HG03342 (cell line): ENCODE data around the gene PGBD5.

Experiments used
- ATAC-seq: cut with Tn5 transposase; IDR thresholded peaks from one replicate; pipeline ENCODE4 v1.9.1; 2021; ENCODE audit warnings: mild to moderate bottlenecking, moderate library complexity; ENCODE audit not compliant: unreplicated experiment

PGBD5 gene

DNA sequence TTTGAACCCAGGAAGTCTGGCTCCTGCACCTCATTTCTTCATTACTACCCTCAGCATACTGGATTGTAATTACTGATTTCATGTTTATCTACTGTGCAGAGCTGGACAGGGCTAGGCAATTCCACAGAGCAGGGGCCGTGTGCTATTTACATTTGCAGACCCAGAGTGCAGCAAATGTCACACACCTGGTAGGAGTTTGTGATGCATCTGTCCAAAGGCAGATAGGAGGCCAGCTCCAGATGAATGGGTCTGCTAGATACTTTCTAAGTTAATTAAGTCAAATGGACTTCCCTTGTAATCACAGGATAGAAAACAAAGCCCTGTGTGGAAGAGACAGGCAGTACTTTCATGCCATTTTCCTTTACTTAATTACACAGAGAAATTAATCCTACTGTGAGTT, 46.2 kb downstream of the PGBD5 start:
- ATAC-seq = no peak

DNA sequence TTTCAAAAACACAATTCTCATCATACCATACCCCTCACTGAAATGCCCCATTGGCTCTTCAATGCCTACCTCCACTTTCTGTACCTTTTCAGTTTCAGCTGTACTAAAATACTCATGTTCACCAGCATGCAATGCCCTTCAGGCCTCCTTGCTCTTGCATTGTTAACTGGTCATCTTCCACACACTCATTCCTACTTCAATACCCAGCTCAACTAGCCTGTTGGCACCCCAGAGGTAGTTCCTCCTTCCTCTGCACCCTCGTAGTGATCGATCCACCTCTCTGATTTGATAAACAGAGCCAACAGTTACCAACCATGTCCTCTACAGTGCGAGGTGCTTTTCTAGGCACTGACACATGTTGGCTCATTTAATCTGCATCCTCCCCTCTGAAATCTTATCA, 46.7 kb downstream of the PGBD5 start:
- no peak for ATAC-seq

DNA sequence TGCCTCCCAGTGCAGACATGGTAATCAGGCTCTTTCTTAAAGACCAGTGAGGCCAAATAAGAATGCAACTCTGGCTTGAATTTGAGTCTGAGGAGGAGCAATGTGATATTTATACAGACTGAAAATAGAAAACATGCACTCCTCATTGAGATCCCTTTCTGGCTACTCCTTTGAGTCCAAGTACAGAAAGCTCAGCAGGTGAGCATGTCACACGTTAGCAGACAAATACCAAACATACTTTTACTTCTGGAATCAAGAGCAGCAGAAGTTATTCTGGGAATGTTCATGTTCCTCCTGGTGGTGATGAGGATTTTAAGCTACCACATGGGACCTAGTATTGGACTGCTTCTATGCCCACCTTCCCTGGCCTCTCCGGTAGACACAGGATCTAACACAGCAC, 48.3 kb downstream of the PGBD5 start:
- no peak for ATAC-seq

DNA sequence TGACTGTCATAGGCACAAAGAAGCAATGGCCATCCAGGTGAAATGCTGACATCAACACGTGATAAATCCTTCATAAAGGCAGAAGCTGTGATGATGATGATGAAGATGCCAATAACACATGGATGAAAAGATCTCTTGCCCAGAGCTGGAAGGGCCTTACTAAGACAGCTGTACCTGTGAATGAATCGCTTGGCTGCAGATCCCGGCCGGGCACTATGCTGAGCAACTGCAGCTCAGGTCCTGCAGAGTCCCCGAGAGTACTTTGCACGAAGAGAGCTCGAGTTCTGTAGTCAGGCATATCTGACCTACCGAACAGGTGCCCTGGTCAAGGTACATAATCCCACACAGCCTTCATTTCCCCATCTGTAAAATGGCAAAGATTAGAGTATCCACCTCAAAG, 48.8 kb downstream of the PGBD5 start:
- ATAC-seq = no peak

DNA sequence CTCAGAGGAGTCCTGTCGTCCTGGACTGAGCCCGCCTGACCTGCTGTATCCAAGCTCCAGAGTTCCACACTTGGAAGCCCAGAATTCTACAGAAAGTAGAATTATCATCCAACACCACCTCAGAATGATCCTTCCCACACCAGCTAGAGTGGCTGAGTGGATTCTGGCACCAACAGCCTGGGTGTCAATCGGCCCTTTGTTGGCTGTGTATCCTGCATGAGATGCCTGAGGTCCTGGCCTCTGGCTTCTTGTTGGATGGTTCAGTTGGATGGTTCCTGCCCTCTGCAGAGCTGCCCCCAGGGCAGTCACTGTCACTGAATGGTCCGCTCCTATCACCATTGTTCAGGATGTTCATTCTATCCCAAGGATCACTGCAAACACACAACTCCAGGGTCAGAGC, 49.8 kb downstream of the PGBD5 start:
- no peak for ATAC-seq

DNA sequence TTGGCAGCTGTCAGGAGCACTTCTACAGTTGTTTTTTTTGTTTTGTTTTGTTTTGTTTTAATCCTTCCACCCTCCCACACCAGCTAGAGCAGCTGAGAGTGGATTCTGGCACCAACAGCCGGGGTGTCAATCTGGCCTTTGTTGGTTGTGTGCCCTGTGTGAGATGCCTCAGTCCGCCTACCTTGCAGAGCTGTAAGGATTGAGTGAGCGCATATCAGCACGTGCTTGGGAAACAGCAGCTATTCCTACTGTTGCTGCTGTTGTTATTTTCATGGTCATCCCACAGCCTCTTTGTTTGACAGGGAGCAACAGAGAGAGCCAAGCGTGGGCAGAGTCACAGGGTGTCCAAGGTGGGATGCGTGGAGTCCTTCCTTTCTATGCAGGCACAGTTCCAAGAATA, 50.4 kb downstream of the PGBD5 start:
- ATAC-seq = no peak

DNA sequence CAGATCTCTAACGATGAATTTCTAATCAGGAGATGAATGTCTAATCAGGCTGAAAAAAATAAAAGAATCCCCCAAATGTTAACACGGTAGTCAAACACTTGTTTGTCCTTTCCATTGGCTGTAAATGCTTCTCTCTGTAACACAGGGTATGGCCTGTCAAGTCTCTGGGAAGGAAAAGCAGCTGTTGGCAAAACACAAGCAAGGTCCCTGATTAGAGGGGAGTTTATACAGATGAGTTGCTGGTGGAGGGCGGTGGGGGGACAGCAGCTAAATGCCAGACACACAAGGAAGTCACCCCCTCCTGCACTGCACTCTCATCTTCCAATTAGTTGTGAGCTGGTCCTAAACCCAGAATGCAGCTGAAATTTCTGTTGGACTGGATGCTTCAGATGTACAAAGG, 51.0 kb downstream of the PGBD5 start:
- no peak for ATAC-seq

DNA sequence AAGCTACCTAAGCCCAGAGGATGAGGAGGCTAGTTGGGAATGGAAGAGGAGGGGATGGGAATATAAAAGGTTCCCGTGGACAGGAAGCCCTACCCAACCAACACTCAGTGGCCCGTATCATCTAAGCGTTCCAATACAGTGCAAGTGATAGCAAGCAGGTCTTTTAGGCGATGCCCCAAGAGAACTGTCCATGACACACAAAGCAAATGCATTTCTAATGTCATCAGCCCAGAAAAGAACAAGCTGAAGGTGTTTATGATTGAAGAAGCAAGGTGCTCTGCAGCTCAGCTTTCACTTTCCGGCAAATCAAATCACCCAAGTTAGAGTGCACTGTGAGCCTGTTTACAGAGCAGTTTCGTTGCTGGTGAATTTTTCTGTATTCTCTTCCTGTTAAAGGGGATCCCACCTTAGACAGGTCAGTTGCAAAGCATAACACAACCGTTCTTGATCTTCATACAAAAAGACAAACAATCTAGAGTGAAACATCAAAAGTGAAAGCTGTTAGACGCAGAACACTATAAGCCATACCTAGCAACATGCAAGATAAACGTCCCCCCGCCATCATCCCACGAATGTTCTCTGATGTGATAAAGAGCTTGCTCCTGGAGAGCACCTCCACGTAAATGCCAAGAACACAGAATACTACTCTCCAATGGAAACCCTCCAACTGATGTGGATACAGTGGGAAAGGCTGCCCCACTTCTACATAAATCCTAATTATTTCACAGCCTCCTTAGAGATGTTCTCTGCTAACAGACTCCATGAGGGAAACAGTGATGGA, 54.0 kb downstream of the PGBD5 start:
- no peak for ATAC-seq

DNA sequence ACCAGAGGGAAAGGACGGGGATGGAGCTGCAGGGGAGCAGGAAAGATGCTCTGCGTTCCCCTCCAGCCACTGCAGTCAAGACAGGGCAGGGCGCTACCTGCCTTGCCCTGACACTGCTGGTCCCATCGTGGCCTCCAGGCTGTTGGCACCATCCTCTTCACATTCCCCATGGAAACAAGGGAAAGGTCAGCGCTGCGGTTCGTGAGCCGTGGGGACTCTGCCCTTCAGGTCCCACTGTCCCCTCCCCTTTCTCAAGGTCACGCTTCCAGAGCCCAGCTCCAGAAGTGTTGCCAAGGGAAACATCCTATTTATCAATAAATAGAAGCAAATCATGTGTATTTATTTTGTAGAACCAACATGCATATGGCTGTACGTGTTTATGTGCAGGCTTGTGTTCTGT, 56.0 kb downstream of the PGBD5 start:
- no peak for ATAC-seq

DNA sequence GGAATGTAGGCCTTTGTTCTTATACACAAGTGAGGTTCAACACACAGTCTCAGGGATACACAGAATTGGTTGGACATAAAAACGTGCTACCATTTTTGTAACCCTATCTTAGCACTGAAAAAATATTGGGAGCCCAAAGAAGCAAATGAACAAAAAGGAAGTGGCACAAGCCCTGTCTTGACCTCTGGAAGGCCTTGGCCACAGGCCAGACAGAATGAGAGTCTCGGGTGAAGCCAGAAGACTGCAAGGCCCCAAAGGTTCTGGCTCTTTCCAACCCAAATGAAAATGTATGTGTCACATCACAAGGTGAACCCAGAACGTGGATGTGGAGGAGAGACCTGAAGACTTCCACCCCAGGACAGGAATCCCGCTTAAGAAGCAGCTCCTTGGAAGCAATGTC, 57.3 kb downstream of the PGBD5 start:
- no peak for ATAC-seq

DNA sequence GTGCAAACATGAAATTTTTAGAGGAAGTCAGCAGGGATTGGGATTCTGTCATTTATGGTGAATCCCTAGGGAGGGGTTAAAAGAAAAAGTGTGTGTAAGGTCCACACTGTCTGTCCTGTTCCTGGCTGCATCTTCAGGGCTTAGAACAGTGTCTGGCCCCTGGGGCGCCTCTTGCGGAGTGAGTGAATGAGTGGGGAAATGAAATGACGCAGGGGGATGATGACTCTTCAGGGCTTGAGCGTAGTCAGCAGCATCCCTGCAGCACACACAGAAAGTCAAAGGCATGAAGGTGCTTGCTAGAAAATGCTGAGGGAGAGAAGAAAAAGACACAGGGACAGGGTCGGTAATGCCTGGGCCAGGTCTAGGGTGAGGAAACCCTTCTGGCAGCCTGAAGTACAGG, 57.8 kb downstream of the PGBD5 start:
- ATAC-seq = no peak

DNA sequence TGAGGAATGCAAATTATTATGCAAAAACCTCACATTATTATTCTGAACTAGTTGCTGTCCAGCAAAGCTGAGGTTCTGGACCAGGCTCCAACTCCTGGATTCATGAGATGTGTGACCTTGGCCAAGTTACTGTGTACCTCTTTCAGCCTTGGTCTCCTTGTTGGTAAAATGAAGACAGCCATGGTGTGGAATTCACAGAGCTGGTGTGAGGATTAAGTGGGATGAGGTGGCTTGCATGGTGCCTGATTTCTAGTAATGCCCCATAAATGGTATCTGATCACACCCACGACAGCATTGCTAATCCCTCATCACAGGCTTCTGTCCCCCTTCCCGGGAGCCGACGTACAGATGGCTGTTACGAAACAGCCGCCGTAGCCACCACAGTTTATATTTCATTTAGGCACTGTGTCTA, 59.6 kb downstream of the PGBD5 start:
- no peak for ATAC-seq

DNA sequence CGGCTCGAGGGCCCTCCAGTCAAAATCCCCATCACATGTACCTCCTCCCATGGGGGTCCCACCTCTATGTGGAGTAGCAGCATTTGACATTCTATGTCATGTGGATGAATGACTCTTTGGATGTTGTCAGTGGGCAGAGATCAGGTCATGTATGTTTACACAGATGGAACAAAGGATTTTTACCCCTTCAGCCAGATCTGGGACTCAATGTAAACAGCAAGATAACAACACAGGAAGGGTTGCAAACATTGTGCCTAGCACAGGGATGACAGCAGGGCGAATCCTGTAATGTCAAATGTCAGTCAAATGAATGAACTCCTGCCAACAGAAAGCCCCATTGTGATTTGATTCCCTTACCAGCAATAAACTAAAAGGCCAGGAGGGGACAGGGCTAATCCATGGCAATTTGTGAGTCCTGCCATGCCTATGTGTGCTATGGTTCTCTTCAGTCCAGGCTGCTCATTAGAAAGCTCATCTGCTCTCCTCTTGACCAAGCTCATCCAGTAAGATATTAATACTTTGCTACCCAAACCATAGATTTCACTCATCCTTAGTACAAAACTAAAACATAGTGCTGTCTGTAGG, 60.3 kb downstream of the PGBD5 start:
- ATAC-seq = no peak

DNA sequence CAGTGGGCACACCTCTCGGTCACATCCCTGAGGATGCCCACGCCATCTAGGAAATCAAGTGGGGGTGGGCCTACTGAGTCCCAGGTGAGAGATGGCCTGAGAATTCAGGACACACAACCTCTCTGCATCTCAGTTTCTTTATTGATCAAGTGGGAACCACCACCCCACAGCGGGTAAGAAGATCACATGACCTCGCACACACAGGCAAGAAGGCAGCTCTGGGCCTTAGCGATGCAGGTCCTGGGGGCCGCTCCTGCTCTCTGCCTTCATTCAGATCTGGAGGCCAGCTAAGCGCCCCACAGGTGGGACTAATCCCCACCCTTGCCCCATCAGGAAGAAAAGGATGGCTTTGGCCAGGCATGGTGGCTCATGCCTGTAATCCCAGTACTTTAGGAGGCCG, 63.2 kb downstream of the PGBD5 start:
- ATAC-seq = no peak

DNA sequence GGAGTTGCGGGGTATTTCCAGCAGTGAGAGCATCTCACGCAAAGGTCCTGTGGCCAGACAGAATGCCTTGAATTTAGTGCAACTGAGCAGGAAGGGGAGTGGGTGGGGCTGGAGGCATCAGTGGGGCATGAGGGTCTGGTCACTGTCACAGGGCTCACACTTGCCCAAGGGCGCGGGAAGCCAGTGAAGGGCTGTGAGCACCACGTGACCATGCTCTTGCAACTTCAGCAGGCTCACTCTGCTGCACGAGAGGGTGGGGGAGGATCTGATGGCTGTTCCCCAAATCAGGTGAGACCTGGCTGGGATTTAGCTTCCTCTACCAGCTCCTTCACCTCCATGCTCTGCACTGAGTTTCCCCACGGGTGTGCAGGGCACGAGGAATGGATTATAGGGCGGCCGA, 64.2 kb downstream of the PGBD5 start:
- ATAC-seq = no peak

DNA sequence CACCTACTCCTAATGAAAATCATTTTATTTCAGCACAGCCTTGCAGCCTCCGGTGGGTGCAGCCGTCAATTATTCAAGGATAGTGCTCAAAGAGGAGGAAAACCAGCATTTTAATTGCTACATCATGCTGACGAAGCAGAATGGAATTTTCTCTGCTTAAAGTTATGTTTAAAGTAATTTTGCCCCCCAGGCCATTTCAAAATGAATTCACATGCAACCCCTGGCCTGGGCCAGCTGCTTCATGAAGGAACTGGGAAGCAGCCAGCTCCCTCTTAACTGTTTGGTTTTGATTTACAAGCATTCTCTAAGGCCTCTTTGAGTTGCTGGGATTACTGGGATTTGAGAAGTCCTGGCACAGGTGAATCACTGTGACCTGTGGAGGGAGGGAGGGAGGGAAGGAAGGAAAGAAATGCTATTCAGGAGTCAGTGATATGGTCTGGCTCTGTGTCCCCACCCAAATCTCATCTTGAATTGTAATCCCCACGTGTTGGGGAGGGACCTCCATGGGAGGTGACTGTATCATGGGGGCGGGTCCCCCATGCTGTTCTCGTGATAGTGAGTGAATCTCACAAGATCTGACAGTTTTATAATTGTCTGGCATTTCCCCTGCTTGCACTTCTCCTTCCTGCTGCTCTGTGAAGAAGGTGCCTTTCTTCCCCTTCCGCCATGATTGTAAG, 66.0 kb downstream of the PGBD5 start:
- ATAC-seq = no peak

DNA sequence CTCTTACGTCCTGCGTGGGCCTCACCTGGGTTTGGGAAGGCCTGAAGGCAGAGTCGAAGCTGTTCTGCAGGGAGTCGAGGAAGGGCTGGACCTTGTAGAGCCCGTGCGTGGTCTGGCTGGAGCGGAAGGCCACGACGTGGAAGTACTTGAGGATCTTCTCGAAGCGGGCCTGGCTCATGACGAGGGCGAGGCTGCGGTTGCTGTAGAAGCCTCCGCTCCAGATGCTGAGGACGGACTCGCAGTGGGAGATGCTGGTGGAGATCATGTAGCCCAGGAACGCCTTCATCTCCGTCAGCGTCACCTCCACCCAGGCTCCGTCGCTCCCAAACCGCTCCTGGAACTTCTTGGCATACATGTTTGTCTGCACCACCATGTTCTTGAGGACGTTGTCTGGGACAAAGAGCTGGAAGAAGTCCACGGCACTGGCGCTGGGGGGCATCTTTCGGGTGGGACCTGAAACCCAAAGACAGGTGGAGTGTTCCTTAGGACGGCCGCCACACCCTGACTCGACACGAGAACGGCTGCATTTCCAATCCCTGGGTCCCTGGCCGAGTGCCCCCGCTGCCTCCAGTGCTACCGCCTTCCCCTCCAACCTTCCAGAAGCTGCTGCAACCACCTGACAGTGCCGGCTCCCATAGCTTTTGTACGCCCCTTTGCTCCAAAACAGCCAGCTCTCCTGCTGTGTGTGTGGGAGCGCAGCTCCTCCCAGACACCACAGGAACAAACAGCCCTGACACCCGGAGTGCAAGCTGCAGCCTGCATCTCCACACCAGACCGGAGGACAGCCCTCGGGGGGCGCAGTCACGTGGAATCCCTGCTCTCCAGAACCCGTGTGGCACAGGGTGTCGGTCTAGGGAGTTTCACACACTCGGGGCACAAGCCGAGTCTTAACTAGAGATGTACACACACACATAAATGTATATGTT, 69.0 kb downstream of the PGBD5 start:
- ATAC-seq = no peak

DNA sequence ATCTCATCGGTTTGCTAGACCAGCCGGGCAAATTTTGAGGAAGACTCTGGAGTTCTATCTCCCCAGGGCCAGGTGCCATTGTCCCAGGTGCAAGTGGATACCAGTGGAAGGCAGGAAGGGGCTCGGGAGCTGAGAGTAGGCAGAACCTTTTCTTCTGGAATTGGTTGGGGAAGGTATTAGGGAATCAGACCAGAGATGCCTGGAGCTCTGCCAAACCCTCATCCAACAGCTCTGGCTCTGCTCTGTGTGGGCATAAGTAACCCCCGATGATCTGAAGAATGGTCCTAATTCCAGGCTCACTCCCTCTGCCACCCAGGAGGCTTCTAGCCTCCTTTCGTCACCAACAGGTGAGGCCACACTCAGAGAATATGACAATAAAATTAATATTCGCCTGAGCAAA, 69.9 kb downstream of the PGBD5 start:
- ATAC-seq = no peak

DNA sequence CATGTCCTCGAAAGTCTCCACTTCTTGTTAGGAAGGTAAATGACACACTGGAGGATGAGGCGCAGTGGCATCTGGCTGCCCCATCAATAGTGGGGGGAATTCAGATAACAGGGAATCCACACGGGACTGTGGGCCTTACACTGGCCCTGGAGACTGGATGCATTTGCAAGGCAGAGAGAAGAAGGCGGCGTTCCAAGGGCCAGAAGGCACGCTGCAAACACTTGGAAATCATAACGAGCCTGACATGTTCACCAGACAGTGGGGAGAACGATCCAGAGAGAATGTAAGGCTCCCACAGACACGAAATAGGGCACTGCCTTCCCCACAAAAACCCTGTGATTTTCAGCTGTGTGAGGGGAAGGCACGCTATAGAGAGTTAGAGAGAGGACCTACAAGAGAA, 70.5 kb downstream of the PGBD5 start:
- no peak for ATAC-seq

DNA sequence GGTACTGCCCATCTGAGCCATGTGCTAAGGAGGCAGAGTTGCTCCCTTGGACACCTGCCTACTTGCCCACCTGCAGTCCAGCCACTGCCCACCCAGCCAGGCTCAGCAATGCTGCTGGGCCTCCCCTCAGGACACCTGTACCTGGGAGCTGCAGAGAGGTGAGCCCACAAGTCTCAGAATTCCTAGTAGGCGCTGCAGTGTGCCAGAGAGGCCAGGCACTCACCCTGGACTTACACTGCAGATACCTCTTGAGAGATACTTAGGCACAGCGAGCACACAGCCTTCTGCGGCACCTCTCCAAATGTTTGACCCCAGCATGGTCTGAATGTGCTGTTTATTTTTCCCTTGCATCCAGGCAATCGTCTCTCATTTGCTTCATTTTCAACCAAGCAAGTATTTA, 71.0 kb downstream of the PGBD5 start:
- no peak for ATAC-seq

DNA sequence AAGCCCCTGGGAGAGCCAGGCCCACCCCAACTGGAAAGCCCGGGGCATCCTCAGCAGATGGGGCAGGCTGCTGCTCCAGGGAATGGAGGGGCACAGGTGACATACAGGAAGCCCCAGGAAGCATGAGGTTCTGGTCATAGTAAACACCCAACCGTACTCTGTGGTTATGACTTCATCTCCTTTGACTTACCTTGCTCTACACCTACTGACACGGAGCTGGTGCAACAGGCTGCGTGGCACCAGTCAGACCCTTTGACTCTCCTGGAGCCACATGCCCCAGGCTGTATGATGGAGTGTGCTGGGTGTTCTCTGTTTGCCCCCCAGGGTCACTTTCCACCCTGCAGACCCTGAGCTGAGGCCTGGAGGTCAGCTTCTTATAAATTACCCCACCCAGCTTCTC, 72.1 kb downstream of the PGBD5 start:
- no peak for ATAC-seq
